ENCODE results near the gene CNN1. TPM values are rescaled to one million over a fixed set of nuclear protein-coding genes. Genes with fewer than 3 reads are reported as not detected.

CNN1 gene
- total RNA-seq (2012; rRNA removed) (102 TPM in 2 replicates), polyA plus RNA-seq (2012; rRNA removed) (196 and 207 TPM in 2 replicates), Bru-seq, nascent RNA (percentile 79 among the genes with signal in this experiment), BruChase-seq, experiment 1, labeled RNA remaining after a 6-hour chase (percentile 64 among the genes with signal in this experiment), BruChase-seq, experiment 2, labeled RNA remaining after a 2-hour chase (percentile 52 among the genes with signal in this experiment)
- 132 and 257 TPM in 2 replicates for polyA plus RNA-seq (2012; cell fraction: cytosol; rRNA removed)
- 103 and 118 TPM in 2 replicates for polyA plus RNA-seq (2012; cell fraction: nucleus; rRNA removed; ENCODE audit: low replicate concordance)
- long read RNA-seq, transcript CNN1-201 (7 exons, 1,633 nt), result major isoform, 82 of 159 reads
- long read RNA-seq, partial matches to known transcripts, result 8 of 159 reads
- long read RNA-seq, other reads (novel, unspliced or antisense), result 69 of 159 reads

GRCh38 chr19:11538232-11539036 lies at the start of gene CNN1:
CNN1 (plus strand) TSS chr19:11538851; CDS start chr19:11538928, 77 bp downstream.
- ChIA-PET POLR2A (ENCODE audit: unreplicated experiment) (interaction anchor here (0.7 to 0.9 kb wide), 2 partner anchors 20 to 247 kb away, joined by 3 to 4 read pairs; no protein-coding TSS in a partner anchor), CTCF (no interaction called here)
- no TSS peak for BruUV-seq (replicated peaks)
- peaks cover 17% of the 10 kb centered on the region for H3K9me1 ChIP-seq (ENCODE audit: insufficient read depth, low read length)
- H3K14ac ChIP-seq (replicated peaks; ENCODE audit: low read depth, low read length), result peak within 1 kb of the TSS; percentile 94
- peak within 1 kb of the TSS; percentile 99 for H2BK15ac ChIP-seq (ENCODE audit: low read depth, low read length)
- H3K27me3 ChIP-seq (ENCODE audit: control insufficient read depth, insufficient read depth, low read length), result no peaks in the 10 kb centered on the region
- H3K79me1 ChIP-seq (ENCODE audit: low read depth in 1 of 2, low read length in 2 of 2), result peaks cover 7 to 31% of the 10 kb centered on the region in 2 experiments
- DNase-seq, result peak; percentile 90
- H3K9ac ChIP-seq (ENCODE audit: low read depth, low read length), result peak within 1 kb of the TSS; percentile 93
- peak within 1 kb of the TSS; percentile 98 for H2AK9ac ChIP-seq (replicated peaks; ENCODE audit: low read depth, low read length, poor library complexity)
- H3K36me3 ChIP-seq (ENCODE audit: control insufficient read depth, insufficient read depth, low read length), result peaks cover 4% of the 10 kb centered on the region; the same call in 1 of the 2 replicates
- H3K4ac ChIP-seq (ENCODE audit: low read depth, low read length), result peak within 1 kb of the TSS; percentile 97
- H2AFZ ChIP-seq (replicated peaks; ENCODE audit: low read length, poor library complexity), result peak within 1 kb of the TSS; percentile 89
- peak within 1 kb of the TSS; percentile 43 for H3K4me3 ChIP-seq (ENCODE audit: insufficient read depth, low read depth, low read length)
- peak within 1 kb of the TSS; percentile 92 for H3K56ac ChIP-seq (ENCODE audit: extremely low read depth, insufficient read depth, low read length)
- in situ Hi-C loops (cut with MboI; ENCODE audit: low sequenced_read_pairs), result no loop called here
- peak within 1 kb of the TSS; percentile 94 for H4K91ac ChIP-seq (ENCODE audit: insufficient read depth, low read depth, low read length)
- H4K5ac ChIP-seq (ENCODE audit: low read depth, low read length), result peak within 1 kb of the TSS; percentile 72
- H4K8ac ChIP-seq (ENCODE audit: low read depth in 2 of 2, low read length in 2 of 2), result peak within 1 kb of the TSS; percentile 89 to 99
- H3K4me2 ChIP-seq (ENCODE audit: low read depth, low read length), result peak within 1 kb of the TSS; percentile 77
- peak within 1 kb of the TSS; percentile 84 for H3K18ac ChIP-seq (ENCODE audit: low read depth, low read length)
- H4K20me1 ChIP-seq (ENCODE audit: insufficient read depth, low read length), result no peaks in the 10 kb centered on the region
- intact Hi-C loops (cut with micrococcal nuclease), result loop anchor here (2.0 kb wide), 1 partner anchor 20 kb away; the partner anchor contains the start of gene ELOF1
- dilution Hi-C loops (cut with HindIII; ENCODE audit: low sequenced_read_pairs, unreplicated experiment), result no loop called here
- H2AK5ac ChIP-seq (ENCODE audit: low read depth, low read length), result peak within 1 kb of the TSS; percentile 98
- peak within 1 kb of the TSS; percentile 71 for H2BK5ac ChIP-seq (ENCODE audit: low read depth, low read length, poor library complexity, severe bottlenecking)
- H3K23ac ChIP-seq (ENCODE audit: low read depth, low read length), result peak within 1 kb of the TSS; percentile 92
- TF ChIP-seq RAD21 (IDR thresholded peaks at IDR 0.05; ENCODE audit: low read length) (no peak), ELK1 (IDR thresholded peaks at IDR 0.05; ENCODE audit: borderline replicate concordance, low read depth, low read length) (no peak), BHLHE40 (IDR thresholded peaks at IDR 0.05; ENCODE audit: low read depth, low read length) (0 out of 2 replicates have a peak, but pooled peaks have one; percentile 35), RCOR1 (IDR thresholded peaks at IDR 0.05; ENCODE audit: insufficient replicate concordance, low read length) (peak; percentile 74), FOS (IDR thresholded peaks at IDR 0.05; ENCODE audit: low read depth, low read length) (no peak), MAZ (IDR thresholded peaks at IDR 0.05; ENCODE audit: borderline replicate concordance, low read depth, low read length) (peak; percentile 90; the same call in 1 of the 2 replicates), POLR2A (IDR thresholded peaks at IDR 0.05; ENCODE audit: low read depth, low read length) (peak; percentile 95), MAFK (IDR thresholded peaks at IDR 0.05; ENCODE audit: low read depth, low read length) (no peak), CEBPB (IDR thresholded peaks at IDR 0.05; ENCODE audit: low read depth, low read length) (peak; percentile 83), MXI1 (IDR thresholded peaks at IDR 0.05; ENCODE audit: borderline replicate concordance, low read depth, low read length) (peak; percentile 63)
- peak; percentile 72 for ATAC-seq (ENCODE audit: low read depth)
- peaks cover 21% of the 10 kb centered on the region for H3K4me1 ChIP-seq (ENCODE audit: control insufficient read depth, insufficient read depth, low read length)
- peak within 1 kb of the TSS; percentile 51 for H3K27ac ChIP-seq (ENCODE audit: insufficient read depth, low read length)
- 8% methylated on average over 2 of the region's 21 CpGs; no CpG with 5 or more reads in 1 of the 2 experiments for WGBS, 2 experiments (ENCODE audit: extremely low coverage in 2 of 2, insufficient read length in 1 of 2)
- H2BK120ac ChIP-seq (ENCODE audit: low read depth, low read length), result peak within 1 kb of the TSS; percentile 87
- no peaks in the 10 kb centered on the region for H3K9me3 ChIP-seq (ENCODE audit: control insufficient read depth, insufficient read depth, low read length)
- H2BK20ac ChIP-seq (ENCODE audit: low read depth, low read length), result peak within 1 kb of the TSS; percentile 83

Data from IMR-90 (cell line).